ENCODE measurements around the gene NFKBIZ. TPM values are rescaled to one million over a fixed set of nuclear protein-coding genes. Genes with fewer than 3 reads are reported as not detected.
A peak's percentile ranks its signal among the peaks of the same experiment; 100 is the strongest.

The NFKBIZ gene
- polyA plus RNA-seq, 1 of the 3 experiments (the other 2 are of a cell fraction): 59.9 TPM

DNA sequence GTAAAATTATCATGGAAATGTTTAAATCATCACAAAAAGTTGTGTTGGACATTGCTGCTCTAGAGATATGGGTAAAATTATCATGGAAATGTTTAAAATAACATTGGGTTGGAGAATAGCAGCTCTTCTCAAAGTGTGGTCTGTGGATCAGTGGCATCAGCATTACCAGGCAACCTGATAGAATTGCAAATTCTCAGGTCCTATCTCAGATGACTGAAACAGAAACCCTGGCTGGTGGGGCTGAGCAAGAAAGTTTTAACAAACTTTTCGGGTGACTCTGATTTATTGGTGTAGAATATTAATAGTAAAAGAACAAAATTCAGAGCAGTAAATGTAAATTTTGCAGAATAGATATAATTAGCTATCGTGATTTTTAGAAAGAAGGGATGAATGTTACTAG lies 41.4 kb upstream of the NFKBIZ start:
- Histone ChIP-seq H2AFZ (ENCODE audit: low read depth) (no peak overlapping the region), H3K9me3 (no peaks in the 10 kb centered on the region), H3K4me3 (ENCODE audit: low read depth in 2 of 2, low read length in 1 of 2) (no peak overlapping the region), H3K9me2 (no peaks in the 10 kb centered on the region), H3K9ac (no peak overlapping the region), H3K4me1 (ENCODE audit: control insufficient read depth in 1 of 2, insufficient read depth in 2 of 2, low read depth in 1 of 2, low read length in 1 of 2) (peaks cover 4 to 6% of the 10 kb centered on the region in 2 experiments; a peak in 3 of 4 replicates), H3K4me2 (no peak overlapping the region), H3K79me2 (ENCODE audit: insufficient read depth) (peaks cover 7% of the 10 kb centered on the region), H4K20me1 (ENCODE audit: insufficient read depth) (no peaks in the 10 kb centered on the region), H3K27me3 (ENCODE audit: insufficient read depth) (no peaks in the 10 kb centered on the region), H3K27ac (ENCODE audit: low read depth in 2 of 2, low read length in 1 of 2) (no peak overlapping the region), H3K36me3 (replicated peaks in 1 of 2; ENCODE audit: control insufficient read depth in 1 of 2, insufficient read depth in 2 of 2, low read length in 1 of 2) (peaks cover 17 to 30% of the 10 kb centered on the region in 2 experiments), H3F3A (replicated peaks; ENCODE audit: insufficient read depth) (peaks cover 7% of the 10 kb centered on the region)
- WGBS (ENCODE audit: low lambda C conversion rate): 100% methylated on average over 2 of the region's 2 CpGs
- TF ChIP-seq FOXJ3 (CRISPR knock-in tag; IDR thresholded peaks at IDR 0.05): no peak
- POLR2A ChIA-PET: no interaction called here
- CTCF ChIA-PET: interaction anchor here (0.9 to 14.2 kb wide), 5 partner anchors 10 to 866 kb away, joined by 3 to 165 read pairs (median 8); no protein-coding TSS in a partner anchor
- DNase-seq: no peak

DNA sequence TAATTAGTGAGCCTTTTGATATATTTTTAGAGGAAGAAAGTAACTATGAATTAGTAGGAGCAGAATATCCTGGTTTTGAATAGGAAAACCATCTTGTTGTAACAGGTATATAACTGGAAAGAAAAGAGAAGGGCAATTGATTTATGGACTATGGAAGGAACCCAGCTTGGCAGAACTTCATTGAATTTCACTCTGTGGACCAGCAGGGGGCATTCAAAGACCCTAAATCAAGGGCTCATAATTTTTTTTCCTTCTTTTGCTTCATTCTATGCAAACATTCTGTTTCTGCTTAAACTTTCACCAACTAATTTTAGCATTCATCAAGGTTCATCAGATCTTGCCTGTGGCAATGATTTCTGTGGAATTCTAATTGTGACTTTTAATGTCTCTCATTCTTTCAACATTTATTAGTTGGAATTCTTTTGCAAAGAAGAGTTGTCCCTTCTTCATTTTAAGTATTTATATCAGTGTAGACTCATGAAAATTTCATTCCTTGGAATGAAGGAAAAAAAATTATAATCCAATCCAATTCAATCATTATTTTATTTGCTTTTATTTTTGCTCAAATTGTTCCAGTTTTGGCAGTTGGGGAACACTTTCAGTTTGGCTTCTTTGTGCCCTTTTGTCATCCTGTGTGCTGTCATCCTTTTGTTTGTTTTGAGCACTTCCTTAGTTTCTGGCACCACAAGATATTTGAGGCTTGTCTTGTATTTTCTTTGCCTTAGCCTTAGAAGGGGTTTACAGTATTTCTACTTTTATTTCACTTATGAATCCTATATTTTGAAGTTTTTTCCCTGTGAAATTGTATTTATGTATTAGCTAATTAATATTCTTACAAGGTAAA lies 39.9 kb upstream of the NFKBIZ start:
- peaks cover 6 to 7% of the 10 kb centered on the region in 2 experiments; a peak in 3 of 4 replicates for H3K4me1 ChIP-seq (ENCODE audit: control insufficient read depth in 1 of 2, insufficient read depth in 2 of 2, low read depth in 1 of 2, low read length in 1 of 2)
- H3K27ac ChIP-seq (ENCODE audit: low read depth in 2 of 2, low read length in 1 of 2): peak overlapping the region in 1 of 2 experiments; percentile 43; a peak in 3 of 4 replicates
- POLR2A ChIA-PET: no interaction called here
- H3K4me2 ChIP-seq: no peak overlapping the region
- H3K4me3 ChIP-seq (ENCODE audit: low read depth in 2 of 2, low read length in 1 of 2): no peak overlapping the region; a peak in 1 of 4 replicates
- H3K27me3 ChIP-seq (ENCODE audit: insufficient read depth): no peaks in the 10 kb centered on the region
- CTCF ChIA-PET: interaction anchor here (0.6 to 14.2 kb wide), 17 partner anchors 8 to 429 kb away, joined by 3 to 165 read pairs (median 4); partner anchors contain the start of genes CEP97 and NFKBIZ
- peaks cover 2% of the 10 kb centered on the region; the same call in 1 of the 2 replicates for H3K79me2 ChIP-seq (ENCODE audit: insufficient read depth)
- H3K9me2 ChIP-seq: no peaks in the 10 kb centered on the region
- DNase-seq: peak; percentile 39
- H2AFZ ChIP-seq (ENCODE audit: low read depth): no peak overlapping the region
- H3K9ac ChIP-seq: no peak overlapping the region
- TF ChIP-seq RAD21 (IDR thresholded peaks at IDR 0.05; ENCODE audit: low read length) (peak; percentile 78), NFIC (IDR thresholded peaks at IDR 0.05; ENCODE audit: borderline replicate concordance) (peak; percentile 15; the same call in 1 of the 2 replicates), SMC3 (IDR thresholded peaks at IDR 0.05; ENCODE audit: low read depth, low read length) (peak; percentile 54), CHD2 (IDR thresholded peaks at IDR 0.05; ENCODE audit: low read length, partially characterized antibody) (no peak)
- TF ChIP-seq, protein P1, sequence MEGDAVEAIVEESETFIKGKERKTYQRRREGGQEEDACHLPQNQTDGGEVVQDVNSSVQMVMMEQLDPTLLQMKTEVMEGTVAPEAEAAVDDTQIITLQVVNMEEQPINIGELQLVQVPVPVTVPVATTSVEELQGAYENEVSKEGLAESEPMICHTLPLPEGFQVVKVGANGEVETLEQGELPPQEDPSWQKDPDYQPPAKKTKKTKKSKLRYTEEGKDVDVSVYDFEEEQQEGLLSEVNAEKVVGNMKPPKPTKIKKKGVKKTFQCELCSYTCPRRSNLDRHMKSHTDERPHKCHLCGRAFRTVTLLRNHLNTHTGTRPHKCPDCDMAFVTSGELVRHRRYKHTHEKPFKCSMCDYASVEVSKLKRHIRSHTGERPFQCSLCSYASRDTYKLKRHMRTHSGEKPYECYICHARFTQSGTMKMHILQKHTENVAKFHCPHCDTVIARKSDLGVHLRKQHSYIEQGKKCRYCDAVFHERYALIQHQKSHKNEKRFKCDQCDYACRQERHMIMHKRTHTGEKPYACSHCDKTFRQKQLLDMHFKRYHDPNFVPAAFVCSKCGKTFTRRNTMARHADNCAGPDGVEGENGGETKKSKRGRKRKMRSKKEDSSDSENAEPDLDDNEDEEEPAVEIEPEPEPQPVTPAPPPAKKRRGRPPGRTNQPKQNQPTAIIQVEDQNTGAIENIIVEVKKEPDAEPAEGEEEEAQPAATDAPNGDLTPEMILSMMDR (IDR thresholded peaks at IDR 0.05): peak; percentile 75
- peaks cover 14 to 19% of the 10 kb centered on the region in 2 experiments for H3K36me3 ChIP-seq (replicated peaks in 1 of 2; ENCODE audit: control insufficient read depth in 1 of 2, insufficient read depth in 2 of 2, low read length in 1 of 2)
- peaks cover 7% of the 10 kb centered on the region for H3F3A ChIP-seq (replicated peaks; ENCODE audit: insufficient read depth)
- no peaks in the 10 kb centered on the region for H4K20me1 ChIP-seq (ENCODE audit: insufficient read depth)
- no peaks in the 10 kb centered on the region for H3K9me3 ChIP-seq

DNA sequence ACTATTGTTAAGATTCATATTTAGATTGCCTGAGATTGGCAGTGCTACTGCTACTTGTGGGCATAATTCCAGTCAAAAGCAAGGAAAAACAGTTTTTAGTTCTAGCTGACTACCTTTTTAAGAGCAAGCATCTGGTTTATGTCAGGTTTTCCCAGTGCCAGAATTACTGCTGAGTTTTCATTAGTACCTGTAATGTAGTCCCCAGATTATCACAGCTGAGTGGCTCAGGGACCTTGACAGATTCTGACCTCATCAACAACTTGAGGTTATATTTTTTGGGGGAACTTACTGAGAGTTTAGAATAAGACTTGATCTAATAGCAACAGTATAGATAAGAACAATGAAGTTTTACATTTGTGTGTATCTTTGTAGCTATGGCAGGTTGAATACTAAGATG lies 39.3 kb upstream of the NFKBIZ start:
- DNase-seq: no peak
- Histone ChIP-seq H4K20me1 (ENCODE audit: insufficient read depth) (no peaks in the 10 kb centered on the region), H3K27me3 (ENCODE audit: insufficient read depth) (no peaks in the 10 kb centered on the region), H3K36me3 (replicated peaks in 1 of 2; ENCODE audit: control insufficient read depth in 1 of 2, insufficient read depth in 2 of 2, low read length in 1 of 2) (peaks cover 13% of the 10 kb centered on the region in 2 experiments), H3K27ac (ENCODE audit: low read depth in 2 of 2, low read length in 1 of 2) (peak overlapping the region in 1 of 2 experiments; percentile 43; a peak in 3 of 4 replicates), H3K4me3 (ENCODE audit: low read depth in 2 of 2, low read length in 1 of 2) (no peak overlapping the region), H3K4me2 (no peak overlapping the region), H3K4me1 (ENCODE audit: control insufficient read depth in 1 of 2, insufficient read depth in 2 of 2, low read depth in 1 of 2, low read length in 1 of 2) (peaks cover 6 to 7% of the 10 kb centered on the region in 2 experiments; a peak in 3 of 4 replicates), H3K9ac (no peak overlapping the region), H3F3A (replicated peaks; ENCODE audit: insufficient read depth) (peaks cover 7% of the 10 kb centered on the region), H3K79me2 (ENCODE audit: insufficient read depth) (peaks cover 2% of the 10 kb centered on the region; the same call in 1 of the 2 replicates), H3K9me2 (no peaks in the 10 kb centered on the region), H2AFZ (ENCODE audit: low read depth) (no peak overlapping the region), H3K9me3 (no peaks in the 10 kb centered on the region)
- no peak for TF ChIP-seq RXRA (IDR thresholded peaks at IDR 0.05; ENCODE audit: borderline replicate concordance, low read depth)
- TF ChIP-seq ELF1 (IDR thresholded peaks at IDR 0.05): no peak
- TF ChIP-seq POLR2AphosphoS5 (IDR thresholded peaks at IDR 0.05; ENCODE audit: low read depth, low read length): no peak
- TF ChIP-seq, protein P2, sequence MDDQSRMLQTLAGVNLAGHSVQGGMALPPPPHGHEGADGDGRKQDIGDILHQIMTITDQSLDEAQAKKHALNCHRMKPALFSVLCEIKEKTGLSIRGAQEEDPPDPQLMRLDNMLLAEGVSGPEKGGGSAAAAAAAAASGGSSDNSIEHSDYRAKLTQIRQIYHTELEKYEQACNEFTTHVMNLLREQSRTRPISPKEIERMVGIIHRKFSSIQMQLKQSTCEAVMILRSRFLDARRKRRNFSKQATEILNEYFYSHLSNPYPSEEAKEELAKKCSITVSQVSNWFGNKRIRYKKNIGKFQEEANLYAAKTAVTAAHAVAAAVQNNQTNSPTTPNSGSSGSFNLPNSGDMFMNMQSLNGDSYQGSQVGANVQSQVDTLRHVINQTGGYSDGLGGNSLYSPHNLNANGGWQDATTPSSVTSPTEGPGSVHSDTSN (IDR thresholded peaks at IDR 0.05): no peak
- TF ChIP-seq, protein P3, sequence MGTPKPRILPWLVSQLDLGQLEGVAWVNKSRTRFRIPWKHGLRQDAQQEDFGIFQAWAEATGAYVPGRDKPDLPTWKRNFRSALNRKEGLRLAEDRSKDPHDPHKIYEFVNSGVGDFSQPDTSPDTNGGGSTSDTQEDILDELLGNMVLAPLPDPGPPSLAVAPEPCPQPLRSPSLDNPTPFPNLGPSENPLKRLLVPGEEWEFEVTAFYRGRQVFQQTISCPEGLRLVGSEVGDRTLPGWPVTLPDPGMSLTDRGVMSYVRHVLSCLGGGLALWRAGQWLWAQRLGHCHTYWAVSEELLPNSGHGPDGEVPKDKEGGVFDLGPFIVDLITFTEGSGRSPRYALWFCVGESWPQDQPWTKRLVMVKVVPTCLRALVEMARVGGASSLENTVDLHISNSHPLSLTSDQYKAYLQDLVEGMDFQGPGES (IDR thresholded peaks at IDR 0.05; ENCODE audit: low read depth, low read length): no peak
- TF ChIP-seq FOSL2 (IDR thresholded peaks at IDR 0.05; ENCODE audit: borderline replicate concordance, low read depth): no peak
- no peak for TF ChIP-seq YY1 (IDR thresholded peaks at IDR 0.05; ENCODE audit: low read depth)
- no peak for TF ChIP-seq RFX5 (IDR thresholded peaks at IDR 0.05; ENCODE audit: low read length)
- CTCF ChIA-PET: interaction anchor here (0.6 to 14.2 kb wide), 6 partner anchors 11 to 428 kb away, joined by 3 to 165 read pairs (median 4); no protein-coding TSS in a partner anchor
- POLR2A ChIA-PET: no interaction called here

Data from SK-N-SH (cell line).